ENCODE data around the gene BLOC1S1. TPM values are rescaled to one million over a fixed set of nuclear protein-coding genes. Genes with fewer than 3 reads are reported as not detected.
A peak's percentile ranks its signal among the peaks of the same experiment; 100 is the strongest.

The BLOC1S1 gene
- total and polyA plus RNA-seq, 2 of the 4 experiments (the other 2 are of a cell fraction), result 128 to 285 TPM

DNA sequence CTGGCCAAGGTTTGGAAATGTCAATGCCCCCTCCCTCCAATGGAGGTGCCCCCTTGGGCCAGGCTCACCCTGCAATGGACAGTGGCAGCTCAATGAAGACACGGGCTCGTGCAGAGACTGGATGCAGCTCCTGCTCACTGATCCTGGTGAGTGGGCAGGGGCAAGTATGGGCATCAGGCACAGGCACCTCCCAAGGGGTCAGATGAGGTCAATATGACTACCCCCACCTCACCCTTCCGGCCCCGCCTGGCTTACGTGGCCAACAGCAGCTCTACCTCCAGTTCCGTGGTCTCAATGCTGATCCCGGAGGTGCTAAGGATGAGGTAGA lies 21.7 kb upstream of the BLOC1S1 start:
- H2AFZ ChIP-seq (replicated peaks; ENCODE audit: low read length, poor library complexity), result no peak overlapping the region
- H4K8ac ChIP-seq (ENCODE audit: low read depth in 2 of 2, low read length in 2 of 2), result no peak overlapping the region
- H3K18ac ChIP-seq (ENCODE audit: low read depth, low read length), result no peak overlapping the region
- H3K56ac ChIP-seq (ENCODE audit: extremely low read depth, insufficient read depth, low read length), result no peak overlapping the region
- H2BK5ac ChIP-seq (ENCODE audit: low read depth, low read length, poor library complexity, severe bottlenecking), result no peak overlapping the region
- H4K20me1 ChIP-seq (ENCODE audit: insufficient read depth, low read length), result no peaks in the 10 kb centered on the region
- no peaks in the 10 kb centered on the region for H3K4me1 ChIP-seq (ENCODE audit: control insufficient read depth, insufficient read depth, low read length)
- no peak overlapping the region for H2BK15ac ChIP-seq (ENCODE audit: low read depth, low read length)
- H3K14ac ChIP-seq (replicated peaks; ENCODE audit: low read depth, low read length), result no peak overlapping the region
- H3K36me3 ChIP-seq (ENCODE audit: control insufficient read depth, insufficient read depth, low read length), result no peaks in the 10 kb centered on the region
- no peaks in the 10 kb centered on the region for H3K9me1 ChIP-seq (ENCODE audit: insufficient read depth, low read length)
- H2BK120ac ChIP-seq (ENCODE audit: low read depth, low read length), result no peak overlapping the region
- no peak for TF ChIP-seq FOS (IDR thresholded peaks at IDR 0.05; ENCODE audit: low read depth, low read length)
- no peak for TF ChIP-seq NFE2L2 (IDR thresholded peaks at IDR 0.05; ENCODE audit: low read depth, low read length)
- no peak for TF ChIP-seq POLR2A (IDR thresholded peaks at IDR 0.05; ENCODE audit: low read depth, low read length)
- no peak for TF ChIP-seq BHLHE40 (IDR thresholded peaks at IDR 0.05; ENCODE audit: low read depth, low read length)
- no peak for TF ChIP-seq MAFK (IDR thresholded peaks at IDR 0.05; ENCODE audit: low read depth, low read length)
- no peak for TF ChIP-seq USF2 (IDR thresholded peaks at IDR 0.05; ENCODE audit: low read depth, low read length)
- TF ChIP-seq CTCF (conservative IDR thresholded peaks at IDR 0.05; ENCODE audit: low read depth, low read length), result no peak
- TF ChIP-seq RAD21 (IDR thresholded peaks at IDR 0.05; ENCODE audit: low read length), result no peak
- H3K27ac ChIP-seq (ENCODE audit: insufficient read depth, low read length), result no peak overlapping the region
- no CpG with 5 or more reads among the region's 7 CpGs for WGBS, 2 experiments (ENCODE audit: extremely low coverage in 2 of 2, insufficient read length in 1 of 2)
- in situ Hi-C loops (cut with MboI; ENCODE audit: low sequenced_read_pairs), result no loop called here
- DNase-seq, result no peak
- dilution Hi-C loops (cut with HindIII; ENCODE audit: low sequenced_read_pairs, unreplicated experiment), result no loop called here
- peak overlapping the region; percentile 1 for H2AK9ac ChIP-seq (replicated peaks; ENCODE audit: low read depth, low read length, poor library complexity)
- no peak overlapping the region for H3K23ac ChIP-seq (ENCODE audit: low read depth, low read length)
- H2AK5ac ChIP-seq (ENCODE audit: low read depth, low read length), result no peak overlapping the region
- H3K9ac ChIP-seq (ENCODE audit: low read depth, low read length), result no peak overlapping the region
- CTCF ChIA-PET, result no interaction called here
- no TSS peak for BruUV-seq (replicated peaks)
- peaks cover 19% of the 10 kb centered on the region for H3K27me3 ChIP-seq (ENCODE audit: control insufficient read depth, insufficient read depth, low read length)
- no peak overlapping the region for H3K4me3 ChIP-seq (ENCODE audit: insufficient read depth, low read depth, low read length)
- no peak overlapping the region for H2BK20ac ChIP-seq (ENCODE audit: low read depth, low read length)
- H3K9me3 ChIP-seq (ENCODE audit: control insufficient read depth, insufficient read depth, low read length), result no peaks in the 10 kb centered on the region
- POLR2A ChIA-PET (ENCODE audit: unreplicated experiment), result no interaction called here
- no peak overlapping the region for H3K4ac ChIP-seq (ENCODE audit: low read depth, low read length)
- no peak overlapping the region for H3K4me2 ChIP-seq (ENCODE audit: low read depth, low read length)
- no peaks in the 10 kb centered on the region for H3K79me1 ChIP-seq (ENCODE audit: low read depth in 1 of 2, low read length in 2 of 2)
- H4K91ac ChIP-seq (ENCODE audit: insufficient read depth, low read depth, low read length), result no peak overlapping the region
- H4K5ac ChIP-seq (ENCODE audit: low read depth, low read length), result no peak overlapping the region
- intact Hi-C loops (cut with micrococcal nuclease), result no loop called here
- no peak for ATAC-seq (ENCODE audit: low read depth)

Measured in IMR-90 (cell line).